Fibroblast of pulmonary artery (primary cell): ENCODE measurements around the gene MS4A4E.
A peak's percentile ranks its signal among the peaks of the same experiment; 100 is the strongest.
"Not testable (repeated sequence)": the region's sequence is repeated elsewhere in the genome, so short reads cannot be mapped to it uniquely, and the experiment has no call there.

Experiments used
- DNase-seq: peaks from one replicate; pipeline ENCODE4 v3.0.0-alpha.2; 2010; ENCODE audit warnings: low read depth
- H3K4me3 ChIP-seq: replicated peaks from 2 replicates; pipeline ENCODE4 v1.5.1; 2011; ENCODE audit warnings: low read depth, mild to moderate bottlenecking, control low read depth, low read length, moderate library complexity
- TF ChIP-seq, protein P1 (sequence below): IDR thresholded peaks from 2 replicates; pipeline ENCODE4 v1.5.1; 2011; ENCODE audit warnings: mild to moderate bottlenecking, control low read depth, low read length, inconsistent platforms; ENCODE audit errors: missing control alignments

The MS4A4E gene

GRCh38 chr11:60208146-60208895 lies 34.6 kb downstream of the MS4A4E start:
- no peak for DNase-seq
- TF ChIP-seq, protein P1, sequence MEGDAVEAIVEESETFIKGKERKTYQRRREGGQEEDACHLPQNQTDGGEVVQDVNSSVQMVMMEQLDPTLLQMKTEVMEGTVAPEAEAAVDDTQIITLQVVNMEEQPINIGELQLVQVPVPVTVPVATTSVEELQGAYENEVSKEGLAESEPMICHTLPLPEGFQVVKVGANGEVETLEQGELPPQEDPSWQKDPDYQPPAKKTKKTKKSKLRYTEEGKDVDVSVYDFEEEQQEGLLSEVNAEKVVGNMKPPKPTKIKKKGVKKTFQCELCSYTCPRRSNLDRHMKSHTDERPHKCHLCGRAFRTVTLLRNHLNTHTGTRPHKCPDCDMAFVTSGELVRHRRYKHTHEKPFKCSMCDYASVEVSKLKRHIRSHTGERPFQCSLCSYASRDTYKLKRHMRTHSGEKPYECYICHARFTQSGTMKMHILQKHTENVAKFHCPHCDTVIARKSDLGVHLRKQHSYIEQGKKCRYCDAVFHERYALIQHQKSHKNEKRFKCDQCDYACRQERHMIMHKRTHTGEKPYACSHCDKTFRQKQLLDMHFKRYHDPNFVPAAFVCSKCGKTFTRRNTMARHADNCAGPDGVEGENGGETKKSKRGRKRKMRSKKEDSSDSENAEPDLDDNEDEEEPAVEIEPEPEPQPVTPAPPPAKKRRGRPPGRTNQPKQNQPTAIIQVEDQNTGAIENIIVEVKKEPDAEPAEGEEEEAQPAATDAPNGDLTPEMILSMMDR, result no peak
- no peak overlapping the region for H3K4me3 ChIP-seq

DNA sequence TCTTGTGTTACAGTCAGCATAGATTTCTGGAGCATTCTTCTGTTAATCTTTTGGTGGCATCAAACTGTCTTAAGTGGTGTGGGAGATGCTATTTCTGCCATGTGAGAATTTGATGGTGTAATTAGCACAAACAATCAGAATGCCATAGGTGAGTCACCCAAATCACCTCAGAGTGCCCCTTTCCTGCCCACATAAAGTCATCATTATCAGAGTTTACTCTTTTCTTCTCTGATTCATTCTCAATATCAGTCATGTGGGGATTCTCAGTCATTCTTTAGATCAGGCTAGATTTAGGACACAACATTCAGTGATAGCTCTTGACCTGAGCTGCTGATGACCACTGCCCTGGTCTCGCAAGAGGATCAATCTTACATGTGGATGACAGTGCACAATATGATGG lies 36.3 kb downstream of the MS4A4E start:
- no peak for DNase-seq
- TF ChIP-seq, protein P1, result no peak

GRCh38 chr11:60204922-60205321 lies 38.0 kb downstream of the MS4A4E start:
- no peak overlapping the region for H3K4me3 ChIP-seq
- peak; percentile 1 for DNase-seq
- TF ChIP-seq, protein P1, result no peak

More for the DNA sequence above, 36.3 kb downstream of the MS4A4E start:
- no peak overlapping the region for H3K4me3 ChIP-seq

DNA sequence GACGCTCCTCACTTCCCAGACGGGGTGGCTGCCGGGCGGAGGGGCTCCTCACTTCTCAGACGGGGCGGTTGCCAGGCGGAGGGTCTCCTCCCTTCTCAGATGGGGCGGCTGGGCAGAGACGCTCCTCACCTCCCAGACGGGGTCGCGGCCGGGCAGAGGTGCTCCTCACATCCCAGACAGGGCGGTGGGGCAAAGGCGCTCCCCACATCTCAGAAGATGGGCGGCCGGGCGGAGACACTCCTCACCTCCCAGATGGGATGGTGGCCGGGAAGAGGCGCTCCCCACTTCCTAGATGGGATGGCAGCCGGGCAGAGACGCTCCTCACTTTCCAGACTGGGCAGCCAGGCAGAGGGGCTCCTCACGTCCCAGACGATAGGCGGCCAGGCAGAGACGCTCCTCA lies 41.6 kb downstream of the MS4A4E start:
- DNase-seq, H3K4me3 ChIP-seq: not testable (repeated sequence)

DNA sequence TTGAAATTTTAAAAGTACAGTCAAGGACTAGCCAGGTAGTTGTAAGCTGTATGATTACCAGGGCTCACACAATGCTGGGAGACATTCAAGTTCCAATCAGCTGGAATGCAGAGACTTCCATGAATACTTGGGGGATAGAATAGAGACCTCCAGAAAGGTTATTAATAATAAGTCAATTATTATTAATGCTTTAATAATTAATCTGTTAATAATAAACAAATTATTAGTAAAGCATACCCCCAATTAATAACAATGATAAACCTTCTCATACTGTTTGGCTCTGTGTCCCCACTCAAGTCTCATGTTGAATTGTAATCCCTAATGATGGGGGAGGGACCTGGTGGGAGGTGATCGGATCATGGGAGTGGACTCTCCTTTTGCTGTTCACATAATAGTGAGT lies 45.5 kb downstream of the MS4A4E start:
- DNase-seq, result no peak
- no peak overlapping the region for H3K4me3 ChIP-seq
- TF ChIP-seq, protein P1, result no peak

DNA sequence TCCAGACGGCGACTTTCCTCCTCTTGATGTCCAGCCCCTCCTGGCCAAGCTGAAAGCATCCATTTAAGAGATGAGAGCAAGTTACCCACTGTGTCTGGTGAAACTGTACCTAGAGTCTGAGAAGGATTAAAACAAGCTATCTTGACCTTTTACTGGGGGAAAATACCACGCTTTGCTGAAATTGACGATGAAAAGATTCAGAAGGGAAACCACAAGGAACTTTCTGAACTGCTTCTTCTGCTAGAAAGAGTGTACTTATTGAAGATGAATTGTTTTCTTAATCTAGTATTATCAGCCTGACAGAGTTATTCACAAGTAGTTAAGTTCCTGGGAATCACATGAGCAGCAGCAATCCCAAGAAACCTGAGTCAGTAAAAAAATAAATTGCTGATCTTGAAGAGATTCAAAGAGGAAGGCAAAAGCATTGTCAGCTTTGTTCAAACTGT lies 47.0 kb downstream of the MS4A4E start:
- TF ChIP-seq, protein P1, result no peak
- no peak for DNase-seq
- H3K4me3 ChIP-seq, result no peak overlapping the region

GRCh38 chr11:60194511-60194910 lies 48.4 kb downstream of the MS4A4E start:
- DNase-seq, result no peak
- H3K4me3 ChIP-seq, result no peak overlapping the region
- TF ChIP-seq, protein P1, result no peak
